C4-2B (cell line): ENCODE data around the gene SRC.

Experiments
- H3K27ac ChIP-seq: fragments of 450-650 bp; 2 replicates; pipeline ENCODE4 v1.5.1; 2017
- CTCF ChIP-seq: fragments of 450-650 bp; conservative IDR thresholded peaks from 2 replicates; pipeline ENCODE4 v1.5.1; 2017; ENCODE audit warnings: mild to moderate bottlenecking
- ZFX ChIP-seq: fragments of 450-650 bp; IDR thresholded peaks from 2 replicates; pipeline ENCODE4 v1.6.1; 2017

Gene SRC

GRCh38 chr20:37401282-37401929, 55.5 kb downstream of the SRC start:
- TF ChIP-seq ZFX (no peak), CTCF (no peak)
- H3K27ac ChIP-seq = no peak overlapping the region

- TF ChIP-seq CTCF (no peak), ZFX (no peak)
- H3K27ac ChIP-seq = no peak overlapping the region
Observed at GRCh38 chr20:37401930-37402675, 56.2 kb downstream of the SRC start.

- no peak overlapping the region for H3K27ac ChIP-seq
- TF ChIP-seq ZFX = no peak
- no peak for TF ChIP-seq CTCF
Observed at GRCh38 chr20:37403107-37404033, 57.4 kb downstream of the SRC start.

- no peak for TF ChIP-seq CTCF
- no peak overlapping the region for H3K27ac ChIP-seq
Observed at GRCh38 chr20:37404461-37404890, 58.5 kb downstream of the SRC start.

GRCh38 chr20:37405351-37405897, 59.5 kb downstream of the SRC start:
- H3K27ac ChIP-seq = no peak overlapping the region
- TF ChIP-seq CTCF = no peak
- no peak for TF ChIP-seq ZFX

- TF ChIP-seq ZFX (no peak), CTCF (no peak)
- peak overlapping the region; percentile 75 for H3K27ac ChIP-seq
Observed at GRCh38 chr20:37406010-37406998, 60.4 kb downstream of the SRC start.
